HG03354 (cell line): ENCODE data around the gene VAT1L.

Experiments
- ATAC-seq: cut with Tn5 transposase; IDR thresholded peaks from one replicate; pipeline ENCODE4 v1.9.1; 2021; ENCODE audit warnings: mild to moderate bottlenecking; ENCODE audit not compliant: unreplicated experiment, poor library complexity, severe bottlenecking

Gene VAT1L

GRCh38 chr16:77780378-77780837, 8.0 kb upstream of the VAT1L start:
- ATAC-seq, result no peak

- ATAC-seq, result no peak
Measured at GRCh38 chr16:77781091-77781490, 7.3 kb upstream of the VAT1L start.

DNA sequence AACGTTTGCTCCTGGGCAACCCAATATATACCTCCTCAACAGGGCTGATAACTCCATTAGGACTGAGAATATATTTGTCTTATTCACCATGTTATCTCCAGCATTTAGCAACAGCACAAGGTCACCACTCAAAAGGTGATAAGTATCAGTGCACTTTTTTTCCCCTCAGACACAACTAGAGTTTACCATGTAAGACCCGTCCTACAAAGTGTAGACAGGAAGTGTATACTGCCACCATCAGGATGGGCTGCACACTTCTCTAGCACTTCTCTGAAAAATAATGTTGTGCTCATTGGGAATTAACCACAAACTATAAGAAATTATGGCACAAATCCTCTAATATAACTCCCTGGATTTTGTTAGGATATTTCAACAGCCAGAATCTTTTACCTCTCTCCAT, 5.7 kb upstream of the VAT1L start:
- no peak for ATAC-seq

GRCh38 chr16:77784441-77785372, 3.7 kb upstream of the VAT1L start:
- ATAC-seq, result no peak

- no peak for ATAC-seq
Measured at GRCh38 chr16:77785373-77785764, 3.0 kb upstream of the VAT1L start.

GRCh38 chr16:77786186-77786847, 2.0 kb upstream of the VAT1L start:
- ATAC-seq, result no peak

- no peak for ATAC-seq
Measured at GRCh38 chr16:77787452-77787851, 912 bp upstream of the VAT1L start.

GRCh38 chr16:77789085-77790008, 983 bp downstream of the VAT1L start:
- no peak for ATAC-seq

DNA sequence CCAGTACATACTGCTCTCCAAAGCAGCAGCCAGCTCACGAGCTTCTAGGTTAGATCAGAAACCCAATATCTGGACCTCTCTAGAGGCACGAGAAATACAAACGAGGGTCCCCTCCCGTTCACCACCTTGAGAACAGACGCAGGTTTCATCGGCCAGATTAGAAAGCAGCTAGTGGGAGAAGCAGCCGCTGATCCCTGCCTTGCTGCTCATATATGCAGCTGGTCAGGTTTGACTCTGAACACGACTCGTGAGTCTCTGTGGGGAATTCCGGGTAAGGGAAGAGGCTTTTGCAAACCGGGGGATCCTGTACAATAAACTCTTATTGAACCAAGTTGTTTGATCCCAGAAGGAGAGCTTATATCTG, 1.6 kb downstream of the VAT1L start:
- no peak for ATAC-seq

DNA sequence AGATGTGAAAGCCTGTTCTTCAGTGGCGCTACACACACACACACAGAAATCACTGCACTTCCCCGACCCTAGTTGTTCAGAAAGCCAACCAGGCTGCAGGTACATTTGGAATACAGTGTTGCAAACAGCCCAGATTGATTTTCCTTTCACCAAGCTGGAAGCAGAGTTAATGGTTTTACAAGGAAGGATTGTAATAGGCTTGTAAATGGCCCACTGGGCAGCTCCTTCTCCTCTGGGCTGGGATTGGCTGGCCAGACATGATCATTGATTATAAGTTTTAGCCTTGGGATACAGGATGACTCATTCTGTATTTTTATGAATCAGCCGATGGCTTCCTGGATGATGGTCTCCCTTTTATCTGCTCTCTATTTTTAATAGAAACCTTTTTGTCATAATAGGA, 2.5 kb downstream of the VAT1L start:
- no peak for ATAC-seq

GRCh38 chr16:77793417-77793816, 5.1 kb downstream of the VAT1L start:
- no peak for ATAC-seq

DNA sequence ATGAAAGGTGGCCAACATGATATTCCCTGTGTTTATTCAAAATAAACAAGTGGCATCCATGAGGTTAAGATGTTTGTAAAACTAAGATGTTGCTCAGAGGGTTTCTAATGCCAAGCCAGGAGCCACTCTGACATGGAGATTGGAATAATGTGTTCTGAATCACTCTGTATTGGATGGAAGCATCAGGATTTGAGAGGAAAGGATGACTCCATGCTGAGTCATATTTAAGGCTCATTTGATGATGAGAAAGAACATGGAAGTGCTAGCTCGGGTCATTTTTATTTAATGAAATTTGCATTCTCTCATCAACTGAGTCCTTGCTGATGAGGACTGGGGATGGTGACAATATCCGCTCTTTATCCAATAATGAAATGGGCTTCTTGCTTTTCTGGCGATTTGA, 6.2 kb downstream of the VAT1L start:
- no peak for ATAC-seq

DNA sequence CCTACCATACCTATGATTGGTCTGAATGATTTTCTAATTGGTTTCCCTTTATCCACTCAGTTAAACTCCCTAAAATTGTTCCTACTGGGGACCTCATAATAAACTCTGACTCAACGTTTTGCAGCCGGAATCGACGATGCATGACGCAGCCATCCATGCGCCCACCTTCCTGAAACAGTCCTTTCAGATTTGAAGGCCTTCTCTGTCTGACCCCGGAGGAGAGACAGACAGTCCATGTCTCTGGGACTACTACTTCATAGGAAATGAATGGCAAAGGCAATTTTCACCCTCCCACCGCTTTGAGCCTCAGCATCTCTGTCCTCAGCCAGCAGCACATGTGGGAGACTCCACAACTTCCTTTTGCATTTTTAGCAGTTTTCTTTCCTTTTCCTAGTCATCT, 13.5 kb downstream of the VAT1L start:
- ATAC-seq, result no peak

- no peak for ATAC-seq
Measured at GRCh38 chr16:77805398-77805797, 17.0 kb downstream of the VAT1L start.

- no peak for ATAC-seq
Measured at GRCh38 chr16:77807021-77807420, 18.7 kb downstream of the VAT1L start.

GRCh38 chr16:77812856-77813500, 24.6 kb downstream of the VAT1L start:
- ATAC-seq, result no peak

DNA sequence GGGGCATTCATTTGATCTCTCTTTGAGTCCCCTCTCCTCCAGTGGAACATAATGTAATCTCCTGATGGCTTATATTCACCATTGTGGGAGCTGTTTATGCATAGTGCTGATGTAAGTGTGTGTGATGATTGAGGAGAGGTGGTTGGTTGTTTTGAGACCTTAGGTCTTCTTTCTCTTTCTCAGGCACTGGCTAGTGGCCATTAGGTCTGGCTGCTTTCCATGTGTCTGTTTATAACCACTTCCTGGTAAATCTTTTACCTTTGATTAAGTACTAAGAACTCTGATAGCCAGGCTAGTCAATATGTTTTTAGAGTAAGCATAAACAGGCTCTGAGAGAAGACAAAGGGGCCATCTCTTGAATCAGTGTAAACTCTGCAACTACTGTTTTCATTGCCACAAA, 27.9 kb downstream of the VAT1L start:
- no peak for ATAC-seq

DNA sequence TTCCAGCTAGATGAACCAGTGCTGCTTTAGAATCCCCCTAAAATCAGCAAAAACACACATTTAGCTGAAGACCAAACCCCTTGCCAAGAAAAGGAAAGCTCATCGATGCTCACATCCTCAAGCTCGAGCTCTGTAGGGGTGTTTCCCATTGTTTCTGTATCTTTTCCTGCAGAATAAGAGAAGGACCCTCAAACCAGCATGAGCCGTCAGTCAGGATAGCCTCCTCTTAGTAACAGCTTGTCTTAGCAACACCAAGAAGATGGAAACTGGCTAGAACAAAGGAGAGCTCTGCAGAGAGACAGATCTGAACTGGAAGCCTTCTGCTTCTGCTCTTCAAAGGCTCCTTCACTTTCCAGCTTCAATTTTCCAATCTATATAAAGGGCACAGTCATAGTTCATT, 32.0 kb downstream of the VAT1L start:
- no peak for ATAC-seq

DNA sequence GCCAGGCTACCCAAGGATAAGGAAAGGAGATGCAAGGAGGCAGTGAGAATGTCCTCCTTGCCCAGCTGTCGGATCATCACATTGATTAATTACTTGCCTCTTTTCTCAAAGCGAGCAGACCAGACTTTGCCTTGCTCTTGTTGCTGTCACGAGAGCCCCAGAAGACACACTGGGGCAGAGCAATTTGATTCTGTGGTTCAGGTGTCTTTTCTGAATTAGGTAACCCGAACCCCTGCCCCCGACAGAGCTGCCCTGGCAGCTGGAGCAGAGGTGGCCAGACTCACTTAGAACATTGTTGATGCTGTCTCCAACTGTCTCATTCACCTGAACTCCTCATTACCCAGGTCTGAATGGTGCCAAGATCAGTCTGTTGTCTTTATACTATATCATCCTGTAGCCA, 34.3 kb downstream of the VAT1L start:
- ATAC-seq, result no peak

DNA sequence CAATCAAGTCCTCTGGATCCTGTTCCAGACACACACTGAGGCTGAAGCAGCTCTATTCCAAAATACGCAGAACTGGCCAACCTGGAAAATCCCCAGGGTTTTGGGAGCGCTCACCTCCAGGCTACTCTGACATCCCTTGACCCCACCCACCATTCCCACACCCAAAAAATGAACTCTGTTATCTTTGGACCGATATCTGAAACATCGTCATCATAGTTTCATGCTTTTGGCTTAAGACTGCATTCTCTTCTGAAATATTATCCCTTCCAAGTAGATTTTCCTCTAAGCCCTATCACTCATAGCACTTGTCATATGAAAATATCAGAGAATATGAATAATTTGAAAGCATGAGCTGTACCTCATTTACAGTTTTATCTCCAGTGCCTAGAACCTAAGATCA, 34.7 kb downstream of the VAT1L start:
- no peak for ATAC-seq
